Measurements from ENCODE around the gene ASB9.

DNA sequence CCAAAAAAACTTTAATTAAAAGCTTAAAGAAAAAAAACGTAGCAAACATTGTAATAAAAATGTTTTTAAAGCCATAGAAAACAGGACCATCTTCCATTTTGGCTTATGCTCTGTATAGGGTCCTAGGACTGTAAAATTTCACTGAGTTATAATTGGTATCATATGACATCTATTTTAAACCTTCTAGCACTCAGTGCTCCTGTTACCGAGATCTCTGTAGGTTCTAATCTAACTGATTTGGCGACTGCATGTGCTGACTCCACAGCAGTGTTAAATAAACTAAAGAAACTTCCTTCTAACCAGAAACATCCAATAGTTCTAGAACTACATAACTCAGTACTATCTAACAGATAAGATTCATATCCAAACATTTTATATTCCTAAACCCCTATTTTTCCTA lies 45.6 kb upstream of the ASB9 start, which contains the start of gene ASB11:
- TF ChIP-seq, protein P1, sequence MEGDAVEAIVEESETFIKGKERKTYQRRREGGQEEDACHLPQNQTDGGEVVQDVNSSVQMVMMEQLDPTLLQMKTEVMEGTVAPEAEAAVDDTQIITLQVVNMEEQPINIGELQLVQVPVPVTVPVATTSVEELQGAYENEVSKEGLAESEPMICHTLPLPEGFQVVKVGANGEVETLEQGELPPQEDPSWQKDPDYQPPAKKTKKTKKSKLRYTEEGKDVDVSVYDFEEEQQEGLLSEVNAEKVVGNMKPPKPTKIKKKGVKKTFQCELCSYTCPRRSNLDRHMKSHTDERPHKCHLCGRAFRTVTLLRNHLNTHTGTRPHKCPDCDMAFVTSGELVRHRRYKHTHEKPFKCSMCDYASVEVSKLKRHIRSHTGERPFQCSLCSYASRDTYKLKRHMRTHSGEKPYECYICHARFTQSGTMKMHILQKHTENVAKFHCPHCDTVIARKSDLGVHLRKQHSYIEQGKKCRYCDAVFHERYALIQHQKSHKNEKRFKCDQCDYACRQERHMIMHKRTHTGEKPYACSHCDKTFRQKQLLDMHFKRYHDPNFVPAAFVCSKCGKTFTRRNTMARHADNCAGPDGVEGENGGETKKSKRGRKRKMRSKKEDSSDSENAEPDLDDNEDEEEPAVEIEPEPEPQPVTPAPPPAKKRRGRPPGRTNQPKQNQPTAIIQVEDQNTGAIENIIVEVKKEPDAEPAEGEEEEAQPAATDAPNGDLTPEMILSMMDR (IDR thresholded peaks at IDR 0.05; ENCODE audit: low read depth, low read length, missing input control) = no peak
- TF ChIP-seq, protein P2, sequence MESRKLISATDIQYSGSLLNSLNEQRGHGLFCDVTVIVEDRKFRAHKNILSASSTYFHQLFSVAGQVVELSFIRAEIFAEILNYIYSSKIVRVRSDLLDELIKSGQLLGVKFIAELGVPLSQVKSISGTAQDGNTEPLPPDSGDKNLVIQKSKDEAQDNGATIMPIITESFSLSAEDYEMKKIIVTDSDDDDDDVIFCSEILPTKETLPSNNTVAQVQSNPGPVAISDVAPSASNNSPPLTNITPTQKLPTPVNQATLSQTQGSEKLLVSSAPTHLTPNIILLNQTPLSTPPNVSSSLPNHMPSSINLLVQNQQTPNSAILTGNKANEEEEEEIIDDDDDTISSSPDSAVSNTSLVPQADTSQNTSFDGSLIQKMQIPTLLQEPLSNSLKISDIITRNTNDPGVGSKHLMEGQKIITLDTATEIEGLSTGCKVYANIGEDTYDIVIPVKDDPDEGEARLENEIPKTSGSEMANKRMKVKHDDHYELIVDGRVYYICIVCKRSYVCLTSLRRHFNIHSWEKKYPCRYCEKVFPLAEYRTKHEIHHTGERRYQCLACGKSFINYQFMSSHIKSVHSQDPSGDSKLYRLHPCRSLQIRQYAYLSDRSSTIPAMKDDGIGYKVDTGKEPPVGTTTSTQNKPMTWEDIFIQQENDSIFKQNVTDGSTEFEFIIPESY (IDR thresholded peaks at IDR 0.05) = no peak
- TF ChIP-seq FOXA1 (IDR thresholded peaks at IDR 0.05) = no peak
